Stimulated activated naive CD4-positive, alpha-beta T cell (primary cell): Measurements from ENCODE around the gene KCTD19.
A peak's percentile ranks its signal among the peaks of the same experiment; 100 is the strongest.

Experiments used
- DNase-seq, 6 experiments: peaks; one replicate each; lab custom pipeline; 2025; lab: John Stamatoyannopoulos, UW

KCTD19 gene

GRCh38 chr16:67283039-67283825 lies 43.3 kb downstream of the KCTD19 start:
- no peak for DNase-seq

DNA sequence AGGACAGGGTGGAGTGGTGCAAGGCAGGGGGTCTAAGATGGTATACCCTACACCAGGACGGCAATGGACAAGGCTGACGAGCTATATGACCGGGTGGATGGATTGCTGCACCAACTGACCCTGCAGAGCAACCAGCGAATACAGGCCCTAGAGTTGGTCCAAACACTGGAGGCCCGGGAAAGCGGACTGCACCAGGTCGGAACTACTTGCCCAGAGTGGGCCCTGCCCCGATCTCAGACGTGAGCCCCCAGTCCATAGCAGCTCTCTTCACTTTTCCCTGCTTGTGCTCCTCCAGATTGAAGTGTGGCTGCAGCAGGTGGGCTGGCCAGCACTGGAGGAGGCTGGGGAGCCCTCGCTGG lies 44.1 kb downstream of the KCTD19 start:
- no peak for DNase-seq

DNA sequence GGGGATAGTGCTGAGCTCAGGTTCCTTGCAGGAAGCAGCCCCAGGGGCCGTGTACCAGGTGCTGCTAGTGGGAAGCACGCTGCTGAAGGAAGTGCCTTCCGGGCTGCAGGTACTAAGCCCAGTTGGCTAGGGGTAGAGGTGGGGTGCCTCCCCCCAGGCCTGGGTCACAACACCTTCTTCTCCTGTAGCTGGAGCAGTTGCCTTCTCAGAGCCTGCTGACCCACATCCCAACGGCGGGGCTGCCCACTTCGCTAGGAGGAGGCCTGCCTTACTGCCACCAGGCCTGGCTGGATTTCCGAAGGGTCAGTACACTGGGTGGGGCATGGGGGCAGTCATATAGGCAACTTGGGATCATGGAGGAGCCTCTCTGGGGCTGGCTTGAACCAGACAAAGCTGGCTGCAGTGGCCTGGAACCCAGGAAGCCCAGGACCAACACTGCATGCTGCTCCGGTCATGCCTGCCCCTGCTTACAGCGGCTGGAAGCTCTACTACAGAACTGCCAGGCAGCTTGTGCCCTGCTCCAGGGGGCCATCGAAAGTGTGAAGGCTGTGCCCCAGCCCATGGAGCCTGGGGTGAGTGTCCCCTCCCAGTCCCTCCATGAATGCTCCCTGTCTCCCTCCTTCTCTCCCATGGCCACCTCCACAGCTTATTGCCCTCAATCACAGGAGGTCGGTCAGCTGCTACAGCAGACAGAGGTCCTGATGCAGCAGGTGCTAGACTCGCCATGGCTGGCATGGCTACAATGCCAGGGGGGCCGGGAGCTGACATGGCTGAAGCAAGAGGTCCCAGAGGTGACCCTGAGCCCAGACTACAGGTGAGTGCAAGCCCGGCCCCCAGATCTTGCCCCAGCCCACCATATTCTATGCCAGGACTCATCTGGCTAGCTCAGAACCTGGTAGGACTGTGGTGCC lies 44.8 kb downstream of the KCTD19 start:
- DNase-seq, result no peak

DNA sequence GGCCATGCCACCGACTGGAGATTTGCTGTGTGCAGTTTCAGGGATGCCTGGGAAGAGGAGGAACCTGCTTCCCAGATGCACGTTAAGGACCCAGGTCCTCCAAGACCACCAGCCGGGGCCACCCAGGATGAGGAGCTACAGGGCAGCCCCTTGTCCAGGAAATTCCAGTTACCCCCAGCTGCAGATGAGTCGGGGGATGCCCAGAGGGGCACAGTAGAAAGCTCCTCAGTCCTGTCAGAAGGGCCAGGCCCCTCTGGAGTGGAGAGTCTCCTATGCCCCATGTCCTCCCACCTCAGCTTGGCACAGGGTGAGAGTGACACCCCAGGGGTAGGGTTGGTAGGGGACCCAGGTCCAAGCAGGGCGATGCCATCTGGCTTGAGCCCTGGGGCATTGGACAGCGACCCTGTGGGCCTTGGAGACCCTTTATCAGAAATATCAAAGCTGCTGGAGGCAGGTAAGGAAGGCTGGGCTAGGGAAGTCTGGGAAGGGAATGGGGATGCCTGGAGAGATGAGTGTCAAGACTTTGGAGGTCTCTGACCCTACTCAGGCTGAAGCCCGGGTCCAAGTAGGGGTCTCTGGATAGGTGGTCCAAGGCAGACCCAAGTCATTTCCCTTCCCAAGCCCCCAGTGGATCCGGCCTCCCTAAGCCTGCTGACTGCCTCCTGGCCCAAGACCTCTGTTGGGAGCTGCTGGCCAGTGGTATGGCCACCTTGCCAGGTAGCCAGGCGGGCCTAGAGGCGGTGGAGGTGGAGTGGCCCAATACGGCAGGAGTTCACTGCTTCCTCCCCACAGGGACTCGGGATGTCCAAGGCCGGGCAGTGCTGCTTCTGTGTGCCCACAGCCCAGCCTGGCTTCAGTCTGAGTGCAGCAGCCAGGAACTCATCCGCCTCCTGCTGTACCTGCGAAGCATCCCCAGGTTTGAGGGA lies 46.2 kb downstream of the KCTD19 start:
- DNase-seq, result no peak

DNA sequence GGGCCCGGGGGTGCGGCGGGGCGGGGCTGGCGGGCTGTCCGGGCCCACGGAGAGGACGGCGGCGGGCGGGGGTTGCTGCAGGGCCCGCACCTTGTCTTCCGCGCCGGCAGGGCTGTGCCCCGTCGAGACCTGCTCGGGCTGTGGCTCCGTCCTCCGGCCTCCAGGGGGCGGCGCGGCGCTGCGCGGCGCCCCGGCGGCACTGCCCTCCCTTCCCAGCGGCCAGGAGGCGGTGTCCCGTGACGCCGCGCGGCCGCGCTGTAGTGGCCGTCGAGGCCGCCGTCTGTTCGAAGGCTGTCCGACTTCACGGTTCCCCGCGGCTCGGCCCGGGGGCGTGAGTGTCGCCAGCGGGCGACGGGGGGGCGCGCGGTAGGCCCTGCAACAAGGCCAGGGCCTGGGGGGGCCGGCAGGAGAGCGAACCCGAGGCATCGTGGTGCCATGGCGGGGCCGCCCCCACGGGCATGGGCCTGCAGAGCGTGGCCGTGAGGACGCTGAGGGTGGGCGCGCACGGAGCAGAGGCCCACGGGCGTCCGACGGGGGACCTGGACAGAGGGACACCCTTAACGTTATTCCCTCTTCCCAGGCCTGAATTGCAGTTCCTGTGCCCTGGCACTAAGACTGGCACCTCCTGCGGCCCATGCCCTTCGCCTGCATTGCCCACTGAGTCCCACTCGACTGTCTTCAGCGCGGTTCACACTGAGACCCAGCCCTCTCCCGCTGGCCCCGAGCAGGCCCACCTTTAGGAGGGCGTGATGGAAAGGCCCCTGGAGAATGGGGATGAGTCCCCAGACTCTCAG lies 47.0 kb downstream of the KCTD19 start, which contains the start of gene PLEKHG4:
PLEKHG4 (plus strand) TSS at position 237 of the 794 bp plus-strand sequence; CDS start at position 750, 513 bp downstream.
- peak; percentile 59 to 76 (median 70) for DNase-seq

GRCh38 chr16:67278773-67279295 lies 47.7 kb downstream of the KCTD19 start:
- peak in 5 of 6 experiments; percentile 30 to 65 (median 58) for DNase-seq

DNA sequence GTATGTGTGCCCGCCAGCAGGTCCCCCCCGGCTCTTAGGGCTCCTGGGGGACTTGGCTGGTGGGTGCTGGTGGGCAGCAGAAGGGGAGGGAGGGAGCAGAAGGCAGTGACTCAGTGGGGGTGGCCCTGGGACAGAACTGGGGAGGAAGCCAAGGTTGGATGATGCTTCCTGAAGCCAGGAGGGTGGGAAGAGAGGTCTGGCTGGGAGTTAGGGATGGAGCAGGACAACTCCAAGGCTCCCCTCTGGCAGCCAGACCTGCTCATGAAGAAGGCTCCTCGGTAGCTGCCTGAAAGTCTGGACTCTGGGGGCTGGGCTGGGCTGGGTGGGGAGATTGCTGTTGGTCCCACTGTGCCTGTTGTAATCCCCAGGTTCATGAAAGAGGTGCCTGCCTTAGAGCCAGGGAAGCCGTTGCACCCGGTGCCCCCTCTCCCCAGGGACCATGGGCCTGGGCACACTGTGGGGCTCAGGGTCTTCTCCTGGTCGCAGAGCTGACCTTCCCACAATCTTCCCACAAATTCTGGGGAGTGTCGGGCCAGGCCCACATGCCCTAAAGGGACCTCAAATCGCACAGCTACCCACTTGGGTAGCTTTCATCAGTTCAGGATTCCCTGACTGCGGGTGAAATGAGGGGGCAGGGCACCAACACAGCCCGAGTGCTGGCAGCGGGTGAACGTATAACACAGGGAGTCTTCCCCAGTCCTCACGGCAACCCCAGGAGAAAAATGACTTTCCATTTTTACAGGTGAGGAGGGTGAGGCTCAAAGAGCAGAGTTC lies 48.4 kb downstream of the KCTD19 start:
- no peak for DNase-seq

DNA sequence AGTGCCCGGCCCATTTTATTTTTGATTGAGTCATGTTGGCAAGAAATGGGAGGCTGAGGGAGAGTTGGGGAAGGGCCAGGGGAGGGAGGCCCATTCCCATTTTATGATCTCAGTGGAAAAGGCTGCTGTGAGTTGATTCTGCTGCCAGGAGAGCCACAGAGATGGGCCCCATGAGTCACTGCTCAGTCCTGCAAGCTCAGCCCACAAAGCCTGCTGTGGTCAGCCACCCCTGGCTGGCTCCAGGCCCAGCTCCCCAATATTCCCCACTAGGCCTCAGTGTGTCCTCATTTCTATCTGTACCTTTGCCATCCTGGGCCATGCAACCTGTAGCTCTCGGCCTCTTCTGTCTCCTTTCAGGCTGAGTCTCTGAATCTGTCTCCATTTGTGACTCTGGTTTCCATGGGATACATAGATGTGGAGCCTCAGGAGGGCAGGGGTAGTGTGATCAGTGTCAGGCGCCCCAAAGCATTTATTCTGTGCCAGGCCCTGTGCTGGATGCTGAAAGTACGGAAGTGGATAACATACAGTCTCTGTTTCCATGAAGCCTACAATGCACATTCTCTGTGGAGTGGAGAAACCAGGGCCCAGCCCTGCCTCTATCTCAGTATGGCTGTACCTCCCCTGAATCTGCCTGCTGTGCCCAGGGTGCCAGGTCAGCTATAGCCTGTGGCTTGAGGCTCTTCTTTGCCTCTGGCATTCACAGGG lies 49.1 kb downstream of the KCTD19 start:
- no peak for DNase-seq

DNA sequence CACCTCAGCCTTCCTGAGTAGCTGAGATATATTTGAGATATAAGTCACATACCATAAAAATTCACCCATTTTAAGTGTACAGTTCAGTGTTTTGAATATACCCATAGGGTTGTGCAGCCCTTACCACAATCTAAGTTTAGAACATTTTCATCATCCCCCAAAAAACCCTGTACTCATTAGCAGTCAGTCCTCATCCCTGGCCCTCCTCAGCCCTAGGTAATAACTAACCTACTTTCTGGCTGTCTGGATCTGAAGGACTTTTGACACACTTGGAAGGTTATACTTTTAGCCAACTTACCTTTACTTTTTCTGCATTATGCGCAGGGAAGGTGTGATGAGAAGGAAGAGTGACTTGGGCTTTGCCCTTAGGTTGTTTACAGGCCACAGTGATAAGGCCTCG lies 51.2 kb downstream of the KCTD19 start:
- no peak for DNase-seq

GRCh38 chr16:67271446-67271845 lies 55.1 kb downstream of the KCTD19 start:
- DNase-seq, result no peak

GRCh38 chr16:67270931-67271338 lies 55.6 kb downstream of the KCTD19 start:
- DNase-seq, result no peak

DNA sequence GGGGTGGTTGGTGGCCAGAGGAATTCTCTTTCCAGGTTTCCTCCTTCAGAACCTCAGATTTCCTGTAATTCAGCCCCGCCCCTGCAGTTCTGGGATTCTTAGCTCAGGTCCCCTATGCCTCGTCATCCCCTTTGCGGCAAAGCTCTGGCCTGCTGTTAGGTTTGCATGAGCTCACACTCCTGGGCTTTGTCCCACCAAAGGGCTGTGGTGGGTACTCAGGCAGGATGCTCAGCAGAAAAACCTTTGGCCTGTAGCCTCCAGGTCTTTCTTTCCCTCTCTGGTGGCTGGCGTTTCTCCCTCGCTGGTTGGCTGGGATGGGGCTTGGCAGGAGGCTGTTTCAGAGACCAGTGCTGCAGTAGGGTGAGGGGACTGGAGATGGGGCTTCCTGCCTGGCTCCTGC lies 56.8 kb downstream of the KCTD19 start:
- DNase-seq, result no peak

- no peak for DNase-seq
Observed at GRCh38 chr16:67268136-67268579, 58.4 kb downstream of the KCTD19 start.

DNA sequence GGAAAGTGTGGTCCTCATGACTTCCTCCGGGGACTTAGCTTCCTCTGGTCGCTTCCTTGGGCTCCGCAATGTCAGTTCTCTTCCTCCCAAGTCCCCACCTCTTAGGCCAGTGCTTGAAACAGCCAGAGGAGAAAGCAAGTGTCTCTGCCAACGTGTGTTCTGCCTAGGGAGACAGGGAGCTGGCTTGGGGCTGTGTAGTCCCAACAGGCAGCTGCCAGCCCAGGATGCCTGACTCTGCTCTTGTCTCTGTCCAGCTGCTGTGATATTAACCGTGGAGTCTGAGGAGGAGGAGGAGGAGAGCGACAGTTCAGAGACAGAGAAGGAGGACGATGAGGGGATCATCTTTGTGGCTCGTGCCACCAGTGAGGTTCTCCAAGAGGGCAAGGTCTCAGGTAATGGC lies 60.7 kb downstream of the KCTD19 start:
- DNase-seq, result no peak

DNA sequence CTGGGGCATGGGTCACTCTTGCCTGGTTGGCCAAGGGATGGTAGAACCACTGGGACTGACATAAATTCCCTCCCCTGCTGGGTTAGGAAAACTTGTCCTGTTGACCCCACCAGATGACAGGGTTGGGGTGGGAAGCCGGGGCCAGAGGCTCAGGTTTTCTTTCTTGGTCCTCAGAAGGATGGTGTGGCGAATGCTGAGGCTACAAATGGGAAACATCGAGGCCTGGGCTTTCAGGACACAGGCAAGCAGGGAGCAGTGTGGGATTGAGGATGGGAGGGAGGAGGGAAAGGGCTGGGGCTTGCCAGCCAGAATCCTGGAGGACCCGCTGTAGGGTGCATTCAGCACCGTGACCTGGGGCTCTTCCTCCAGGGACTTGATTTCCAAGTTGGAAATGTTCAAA lies 61.7 kb downstream of the KCTD19 start:
- no peak for DNase-seq

DNA sequence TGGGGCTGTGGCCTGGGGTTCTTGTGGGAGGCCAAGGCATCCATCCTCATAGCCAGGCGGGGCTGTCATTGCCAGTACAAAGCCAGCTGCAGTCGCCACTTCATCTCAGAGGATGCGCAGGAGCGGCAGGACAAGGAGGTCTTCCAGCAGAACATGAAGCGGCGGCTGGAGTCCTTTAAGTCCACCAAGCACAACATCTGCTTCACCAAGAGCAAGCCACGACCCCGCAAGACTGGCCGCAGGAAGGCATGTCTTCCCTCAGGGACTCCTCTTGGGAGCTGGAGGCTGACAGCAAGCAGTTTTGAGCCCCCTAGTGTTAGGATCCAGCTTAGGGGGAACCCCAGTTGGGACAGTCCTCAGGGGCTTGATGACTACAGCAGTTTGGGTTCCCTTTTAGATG lies 62.3 kb downstream of the KCTD19 start:
- no peak for DNase-seq

DNA sequence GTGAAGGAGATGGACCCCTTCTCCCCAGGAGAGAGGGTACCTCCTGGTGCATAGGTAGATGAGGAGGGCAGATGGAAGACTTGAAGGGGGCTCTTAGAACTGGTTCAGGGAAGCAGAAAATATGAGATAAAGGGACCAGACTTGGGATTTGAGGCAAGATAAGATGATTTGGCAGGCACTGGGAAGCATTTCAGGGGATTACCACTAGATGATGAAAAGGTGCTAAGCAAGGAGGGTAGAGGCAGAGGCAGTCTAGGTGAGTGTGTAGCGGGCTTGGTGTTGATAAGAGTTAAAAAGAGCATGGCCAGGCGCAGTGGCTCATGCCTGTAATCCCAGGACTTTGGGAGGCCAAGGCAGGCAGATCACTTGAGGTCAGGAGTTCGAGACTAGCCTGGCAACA lies 63.3 kb downstream of the KCTD19 start:
- DNase-seq, result no peak

DNA sequence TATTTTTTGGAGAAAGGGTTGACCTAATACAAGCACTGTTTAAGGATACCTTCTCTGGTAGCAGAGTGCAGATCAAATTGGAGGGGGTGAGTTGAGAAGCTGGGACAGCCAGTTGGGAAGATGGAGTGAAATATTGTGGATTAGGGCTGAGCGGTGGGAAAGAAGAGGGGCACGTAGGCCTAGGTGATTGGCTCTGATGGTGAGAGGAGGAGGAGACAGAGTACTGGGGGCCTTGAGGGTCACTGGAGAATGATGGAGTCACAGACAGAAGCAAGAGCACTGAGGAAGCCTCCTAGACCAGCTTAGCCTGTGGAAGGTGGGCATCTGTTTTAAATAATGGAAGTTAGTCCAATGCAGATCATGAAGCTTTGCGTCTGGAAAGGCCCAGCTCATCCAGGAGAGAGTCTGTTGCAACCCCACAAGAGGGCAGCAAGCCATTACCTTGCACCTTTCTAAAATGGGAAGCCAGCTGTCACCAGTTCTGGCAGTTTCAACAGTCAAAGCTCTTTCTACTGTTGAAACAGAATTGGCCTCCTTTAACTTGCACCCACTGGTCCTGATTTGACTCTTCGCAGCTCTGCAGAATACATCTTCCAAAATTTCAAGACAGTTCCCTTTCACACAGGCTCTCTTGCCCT lies 66.0 kb downstream of the KCTD19 start:
- no peak for DNase-seq

- no peak for DNase-seq
Observed at GRCh38 chr16:67259705-67260104, 66.8 kb downstream of the KCTD19 start.
